H1 (cell line): Measurements from ENCODE around the gene HPX. TPM values are rescaled to one million over a fixed set of nuclear protein-coding genes. Genes with fewer than 3 reads are reported as not detected.

Experiments
- CTCF ChIA-PET: fragments of 300-600 bp; sonication (Branson Sonifier 250); formaldehyde crosslinking; loops from one replicate; lab custom pipeline; 2021; ENCODE audit not compliant: partially characterized antibody; lab: Charles Lee
- POLR2A ChIA-PET: fragments of 300-600 bp; sonication (Branson Sonifier 250); formaldehyde crosslinking; loops from one replicate; lab custom pipeline; 2021; ENCODE audit warnings: inconsistent platforms; ENCODE audit not compliant: partially characterized antibody; lab: Charles Lee
- DNase-seq, 2 experiments: peaks; one replicate each; pipeline versions ENCODE4 v3.0.0 to v3.0.0-alpha.2; 2010 to 2022; ENCODE audit warnings: low spot score in 2 of 2, low read depth in 1 of 2, mixed read lengths in 1 of 2
- FAIRE-seq: peaks from 2 replicates; lab custom pipeline; 2011; peaks lifted over from hg19 to GRCh38; lab: Jason Lieb, UNC
- H2AFZ ChIP-seq: 2 replicates; pipeline ENCODE4 v1.8.1; 2012; ENCODE audit warnings: low read length, inconsistent platforms
- H2AK5ac ChIP-seq: 2 replicates; pipeline ENCODE4 v1.6.1; 2013; ENCODE audit warnings: low read depth, low read length
- H2BK120ac ChIP-seq: replicated peaks from 2 replicates; pipeline ENCODE3; 2013; ENCODE audit warnings: low read depth, low read length, inconsistent platforms
- H2BK12ac ChIP-seq: 2 replicates; pipeline ENCODE4 v1.6.1; 2013; ENCODE audit warnings: low read depth, low read length
- H2BK15ac ChIP-seq: 2 replicates; pipeline ENCODE4 v1.6.1; 2013; ENCODE audit warnings: low read length
- H2BK20ac ChIP-seq: 2 replicates; pipeline ENCODE4 v1.6.1; 2013; ENCODE audit warnings: low read length
- H2BK5ac ChIP-seq: 2 replicates; pipeline ENCODE4 v1.6.1; 2013; ENCODE audit warnings: low read depth, low read length
- H3K14ac ChIP-seq: 2 replicates; pipeline ENCODE4 v1.6.1; 2013; ENCODE audit warnings: inconsistent platforms; ENCODE audit not compliant: insufficient read length
- H3K18ac ChIP-seq: 2 replicates; pipeline ENCODE4 v1.6.1; 2013; ENCODE audit warnings: low read length; ENCODE audit errors: extremely low read depth
- H3K23ac ChIP-seq: 2 replicates; pipeline ENCODE4 v1.6.1; 2013; ENCODE audit warnings: inconsistent platforms; ENCODE audit not compliant: insufficient read length
- H3K23me2 ChIP-seq: 2 replicates; pipeline ENCODE4 v1.6.1; 2013; ENCODE audit warnings: low read depth, low read length
- H3K27ac ChIP-seq: 2 replicates; pipeline ENCODE4 v1.6.1; 2011; ENCODE audit warnings: low read depth, low read length, inconsistent platforms
- H3K27me3 ChIP-seq, 4 experiments: replicated peaks in 1 of 4; 1 replicate in 1 of 4; 2 replicates in 3 of 4; pipeline versions ENCODE4 v1.6.1 to v1.8.1; 2011 to 2013; ENCODE audit warnings: low read length in 3 of 4, mild to moderate bottlenecking in 3 of 4, inconsistent platforms in 2 of 4, mixed read lengths in 2 of 4, moderate library complexity in 1 of 4; ENCODE audit not compliant: control insufficient read depth in 3 of 4, insufficient read depth in 3 of 4; ENCODE audit errors: extremely low read depth in 1 of 4
- H3K36me3 ChIP-seq, 4 experiments: 2 replicates each; pipeline versions ENCODE4 v1.6.1 to v1.8.1; 2011 to 2013; ENCODE audit warnings: mild to moderate bottlenecking in 4 of 4, low read length in 3 of 4, moderate library complexity in 2 of 4, control low read depth in 1 of 4, inconsistent platforms in 1 of 4; ENCODE audit not compliant: insufficient read depth in 4 of 4, control insufficient read depth in 2 of 4
- H3K4ac ChIP-seq: replicated peaks from 2 replicates; pipeline ENCODE3; 2013; ENCODE audit warnings: low read length, low read depth, mixed read lengths, inconsistent platforms; ENCODE audit not compliant: insufficient read length
- H3K4me1 ChIP-seq, 4 experiments: replicated peaks in 1 of 4; 1 replicate in 1 of 4; 2 replicates in 3 of 4; pipeline versions ENCODE4 v1.6.1 to v1.8.1; 2011 to 2013; ENCODE audit warnings: low read length in 3 of 4, inconsistent platforms in 2 of 4, mixed read lengths in 1 of 4; ENCODE audit not compliant: insufficient read depth in 4 of 4, control insufficient read depth in 3 of 4
- H3K4me2 ChIP-seq, 2 experiments: 2 replicates each; pipeline versions ENCODE4 v1.6.1 to v1.8.1; 2011 to 2013; ENCODE audit warnings: low read depth in 2 of 2, low read length in 2 of 2, control low read depth in 1 of 2, inconsistent platforms in 1 of 2, mild to moderate bottlenecking in 1 of 2; ENCODE audit not compliant: insufficient read depth in 1 of 2
- H3K4me3 ChIP-seq, 4 experiments: fragments of 200-600, 300-600 bp in 1 of 4; sonication (generic), shearing (Covaris generic), sonication (Bioruptor Twin) in 1 of 4; 2 replicates each; pipeline versions ENCODE4 v1.5.1 to v1.8.1; 2011 to 2016; ENCODE audit warnings: low read length in 4 of 4, low read depth in 3 of 4, control low read depth in 2 of 4, inconsistent platforms in 2 of 4, mild to moderate bottlenecking in 2 of 4, mixed read lengths in 1 of 4, moderate library complexity in 1 of 4; ENCODE audit not compliant: insufficient read depth in 2 of 4; ENCODE audit errors: extremely low read depth in 1 of 4
- H3K56ac ChIP-seq: replicated peaks from 2 replicates; pipeline ENCODE3; 2013; ENCODE audit warnings: low read depth, mild to moderate bottlenecking, mixed read lengths, low read length, inconsistent platforms; ENCODE audit not compliant: insufficient read length
- H3K79me1 ChIP-seq: 2 replicates; pipeline ENCODE4 v1.6.1; 2013; ENCODE audit warnings: low read depth, low read length, control low read depth
- H3K79me2 ChIP-seq, 2 experiments: 2 replicates each; pipeline versions ENCODE4 v1.6.1 to v1.8.1; 2012 to 2013; ENCODE audit warnings: low read length in 2 of 2, mild to moderate bottlenecking in 2 of 2, inconsistent platforms in 1 of 2; ENCODE audit not compliant: insufficient read depth in 2 of 2, control insufficient read depth in 1 of 2
- H3K9ac ChIP-seq, 4 experiments: replicated peaks in 1 of 4; 1 replicate in 1 of 4; 2 replicates in 3 of 4; pipeline versions ENCODE4 v1.6.1 to v1.8.1; 2011 to 2013; ENCODE audit warnings: low read depth in 3 of 4, low read length in 3 of 4, control low read depth in 2 of 4, mild to moderate bottlenecking in 2 of 4, moderate library complexity in 2 of 4, inconsistent platforms in 1 of 4; ENCODE audit errors: extremely low read depth in 1 of 4
- H3K9me3 ChIP-seq, 2 experiments: 2 replicates each; pipeline versions ENCODE4 v1.6.1 to v1.8.1; 2012 to 2013; ENCODE audit warnings: mild to moderate bottlenecking in 2 of 2, moderate library complexity in 2 of 2, control low read depth in 1 of 2, inconsistent platforms in 1 of 2, low read depth in 1 of 2, low read length in 1 of 2, mixed read lengths in 1 of 2; ENCODE audit not compliant: insufficient read depth in 2 of 2
- H4K20me1 ChIP-seq, 2 experiments: replicated peaks in 1 of 2; 2 replicates each; pipeline versions ENCODE3 to v1.8.1; 2011 to 2013; ENCODE audit warnings: inconsistent platforms in 2 of 2, low read length in 2 of 2, mild to moderate bottlenecking in 1 of 2; ENCODE audit not compliant: insufficient read depth in 2 of 2, control insufficient read depth in 1 of 2
- H4K5ac ChIP-seq: 2 replicates; pipeline ENCODE4 v1.6.1; 2013; ENCODE audit warnings: low read length, low read depth, mixed read lengths, inconsistent platforms; ENCODE audit not compliant: insufficient read length
- H4K8ac ChIP-seq: 2 replicates; pipeline ENCODE4 v1.8.0; 2013; ENCODE audit warnings: mild to moderate bottlenecking, moderate library complexity, low read length, inconsistent platforms; ENCODE audit not compliant: insufficient read depth; ENCODE audit errors: extremely low read depth
- H4K91ac ChIP-seq: replicated peaks from 2 replicates; pipeline ENCODE3; 2013; ENCODE audit warnings: low read length, mixed read lengths, inconsistent platforms; ENCODE audit not compliant: insufficient read length
- ASH2L ChIP-seq: fragments of 200-600, 300-600 bp; sonication (generic); IDR thresholded peaks from one replicate; pipeline ENCODE4 v1.7.1; 2017; ENCODE audit warnings: low read length
- CREB1 ChIP-seq: IDR thresholded peaks from 2 replicates; pipeline ENCODE4 v1.6.1; 2012; ENCODE audit warnings: inconsistent platforms
- CTBP2 ChIP-seq: IDR thresholded peaks from 2 replicates; pipeline ENCODE4 v1.7.0; 2011; ENCODE audit warnings: borderline replicate concordance, mild to moderate bottlenecking, moderate library complexity, mixed read lengths, low read length; ENCODE audit not compliant: insufficient read depth, insufficient read length
- GABPA ChIP-seq: IDR thresholded peaks from 2 replicates; pipeline ENCODE4 v1.6.1; 2011; ENCODE audit warnings: mild to moderate bottlenecking, low read length, moderate library complexity, borderline replicate concordance; ENCODE audit not compliant: insufficient read depth
- NRF1 ChIP-seq: IDR thresholded peaks from 2 replicates; pipeline ENCODE4 v1.6.1; 2011; ENCODE audit warnings: mild to moderate bottlenecking, low read depth, low read length, improper control_type of control experiment
- PHF8 ChIP-seq: fragments of 200-600 bp; sonication (generic); conservative IDR thresholded peaks from 2 replicates; pipeline ENCODE4 v1.7.1; 2012; ENCODE audit warnings: low read depth, mild to moderate bottlenecking, inconsistent platforms, low read length, moderate library complexity
- RNF2 ChIP-seq: fragments of 200-900, 300-1000 bp; sonication (generic); IDR thresholded peaks from 2 replicates; pipeline ENCODE4 v1.7.1; 2016; ENCODE audit warnings: borderline replicate concordance, low read depth, mild to moderate bottlenecking, antibody characterized with exemption, low read length; ENCODE audit not compliant: poor library complexity, severe bottlenecking; ENCODE audit errors: missing control alignments
- SP1 ChIP-seq: IDR thresholded peaks from 2 replicates; pipeline ENCODE4 v1.6.1; 2011; ENCODE audit warnings: low read depth, low read length
- WGBS, 2 experiments: shearing (Covaris generic) in 1 of 2; methylation state at CpG; one replicate each; pipeline versions ENCODE4 v1.1.6 to v1.1.7; 2013 to 2015; ENCODE audit warnings: low lambda C conversion rate in 2 of 2, mixed read lengths in 2 of 2, inconsistent platforms in 1 of 2, low coverage in 1 of 2, missing lambda C conversion rate in 1 of 2; ENCODE audit not compliant: insufficient replicate concordance in 2 of 2, insufficient coverage in 1 of 2, insufficient read length in 1 of 2; ENCODE audit errors: extremely low coverage in 1 of 2, missing lambda C conversion rate in 1 of 2; 5-methylcytosine and 5-hydroxymethylcytosine counted together
- polyA plus RNA-seq, 7 experiments: library from polyadenylated mRNA; depleted of rRNA in 3 of 7; stranded (reverse) in 5 of 7; unstranded in 2 of 7; fragments of >200 nt in 5 of 7; fragments of 200-250 nt in 2 of 7; gene quantifications; 1 replicate in 5 of 7; 2 replicates in 1 of 7; 4 replicates in 1 of 7; pipeline versions ENCODE4 v1.2.1 to v1.2.3, GENCODE V29; 2011 to 2013; ENCODE audit warnings: missing spikeins in 2 of 7, mixed read lengths in 2 of 7
- total RNA-seq: library from RNA; stranded (reverse); fragmentation: NEBNext Ultra II Directional; extraction: Animal tissue kit (Norgen Biotek cat#: 25700); gene quantifications from 2 replicates; pipeline ENCODE4 v1.2.1, GENCODE V29; 2021
- TF ChIP-seq, protein P1 (sequence below), 3 experiments: IDR thresholded peaks; 1 replicate in 2 of 3; 2 replicates in 1 of 3; pipeline versions ENCODE4 v1.5.1 to v1.6.1; 2011; ENCODE audit warnings: low read length in 3 of 3, mild to moderate bottlenecking in 3 of 3, inconsistent platforms in 2 of 3, low read depth in 1 of 3, moderate library complexity in 1 of 3; ENCODE audit not compliant: insufficient read depth in 1 of 3; ENCODE audit errors: control extremely low read depth in 1 of 3

Gene HPX
- total and polyA plus RNA-seq, 2 of the 8 experiments (the other 6 are each of a cell fraction or from before 2014, with no cell fraction given): 0.80 to 0.97 TPM

DNA sequence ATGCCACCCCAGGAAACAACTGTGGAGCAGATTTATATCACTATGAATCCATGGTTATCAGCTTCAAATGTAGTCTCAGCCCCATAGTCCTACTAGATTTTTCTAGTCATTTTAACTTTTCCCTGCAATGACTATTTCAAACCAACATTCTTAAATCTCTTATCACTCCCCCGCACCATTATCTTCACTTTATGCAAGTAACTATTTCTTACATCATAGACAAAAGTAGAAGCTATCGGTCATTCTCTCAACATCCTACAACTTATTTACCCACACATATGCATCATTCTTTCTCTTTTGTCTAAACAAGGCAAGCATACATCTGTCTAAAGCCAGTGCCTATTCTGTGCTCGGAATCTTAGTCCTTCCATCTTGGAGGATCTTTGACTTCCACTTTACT is 44.9 kb upstream of the HPX start:
- H3K18ac ChIP-seq: no peak overlapping the region
- no peak overlapping the region for H4K8ac ChIP-seq
- H3K9me3 ChIP-seq: no peaks in the 10 kb centered on the region
- DNase-seq (no peak), FAIRE-seq (no peak)
- no peak overlapping the region for H2BK12ac ChIP-seq
- 78 to 100% methylated on average over 1 to 3 of the region's 3 CpGs for WGBS, 2 experiments
- H2BK120ac ChIP-seq: no peak overlapping the region
- H3K27ac ChIP-seq: no peak overlapping the region
- no peak overlapping the region for H3K9ac ChIP-seq
- H4K91ac ChIP-seq: no peak overlapping the region
- no peak overlapping the region for H2BK5ac ChIP-seq
- no peak overlapping the region for H2AFZ ChIP-seq
- H3K4me1 ChIP-seq: peaks cover 2 to 8% (median 5%) of the 10 kb centered on the region in 4 experiments
- TF ChIP-seq NRF1 (no peak), GABPA (no peak), PHF8 (no peak), CREB1 (no peak), SP1 (no peak), RNF2 (no peak), CTBP2 (no peak), ASH2L (no peak)
- TF ChIP-seq, protein P1, sequence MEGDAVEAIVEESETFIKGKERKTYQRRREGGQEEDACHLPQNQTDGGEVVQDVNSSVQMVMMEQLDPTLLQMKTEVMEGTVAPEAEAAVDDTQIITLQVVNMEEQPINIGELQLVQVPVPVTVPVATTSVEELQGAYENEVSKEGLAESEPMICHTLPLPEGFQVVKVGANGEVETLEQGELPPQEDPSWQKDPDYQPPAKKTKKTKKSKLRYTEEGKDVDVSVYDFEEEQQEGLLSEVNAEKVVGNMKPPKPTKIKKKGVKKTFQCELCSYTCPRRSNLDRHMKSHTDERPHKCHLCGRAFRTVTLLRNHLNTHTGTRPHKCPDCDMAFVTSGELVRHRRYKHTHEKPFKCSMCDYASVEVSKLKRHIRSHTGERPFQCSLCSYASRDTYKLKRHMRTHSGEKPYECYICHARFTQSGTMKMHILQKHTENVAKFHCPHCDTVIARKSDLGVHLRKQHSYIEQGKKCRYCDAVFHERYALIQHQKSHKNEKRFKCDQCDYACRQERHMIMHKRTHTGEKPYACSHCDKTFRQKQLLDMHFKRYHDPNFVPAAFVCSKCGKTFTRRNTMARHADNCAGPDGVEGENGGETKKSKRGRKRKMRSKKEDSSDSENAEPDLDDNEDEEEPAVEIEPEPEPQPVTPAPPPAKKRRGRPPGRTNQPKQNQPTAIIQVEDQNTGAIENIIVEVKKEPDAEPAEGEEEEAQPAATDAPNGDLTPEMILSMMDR (IDR thresholded peaks at IDR 0.05; ENCODE audit: control extremely low read depth in 1 of 3, insufficient read depth in 1 of 3, low read depth in 1 of 3, low read length in 3 of 3): no peak
- H2BK15ac ChIP-seq: no peak overlapping the region
- peaks cover 0 to 10% of the 10 kb centered on the region in 2 experiments for H4K20me1 ChIP-seq
- H3K56ac ChIP-seq: no peak overlapping the region
- POLR2A ChIA-PET: interaction anchor here (1.0 to 2.1 kb wide), 3 partner anchors 9 to 126 kb away, joined by 3 to 12 read pairs (median 3); partner anchors contain the start of gene TAF10
- no peak overlapping the region for H3K23ac ChIP-seq
- H2BK20ac ChIP-seq: no peak overlapping the region
- H4K5ac ChIP-seq: no peak overlapping the region
- H3K4me2 ChIP-seq: no peak overlapping the region
- H3K36me3 ChIP-seq: peaks cover 9 to 47% (median 27%) of the 10 kb centered on the region in 4 experiments
- CTCF ChIA-PET: interaction anchor here (0.8 to 4.0 kb wide), 4 partner anchors 9 to 106 kb away, joined by 3 to 25 read pairs (median 7); no protein-coding TSS in a partner anchor
- no peak overlapping the region for H3K4ac ChIP-seq
- H2AK5ac ChIP-seq: no peak overlapping the region
- no peak overlapping the region for H3K4me3 ChIP-seq
- peaks cover 9% of the 10 kb centered on the region for H3K23me2 ChIP-seq
- peaks cover 9 to 27% of the 10 kb centered on the region in 2 experiments; a peak in 3 of 4 replicates for H3K79me2 ChIP-seq
- H3K14ac ChIP-seq: no peak overlapping the region
- peaks cover 9% of the 10 kb centered on the region for H3K79me1 ChIP-seq
- H3K27me3 ChIP-seq: no peaks in the 10 kb centered on the region
